Ectodermal cell (in vitro differentiated cells): ENCODE data around the gene MAMDC4.

Experiments used
- H3K27ac ChIP-seq: 2 replicates; pipeline ENCODE4 v1.7.0; 2013; ENCODE audit warnings: mild to moderate bottlenecking, low read depth, low read length; ENCODE audit not compliant: insufficient read depth, poor library complexity, severe bottlenecking
- H3K27me3 ChIP-seq: 2 replicates; pipeline ENCODE4 v1.7.0; 2013; ENCODE audit warnings: mild to moderate bottlenecking, low read length; ENCODE audit not compliant: insufficient read depth, control insufficient read depth, poor library complexity, severe bottlenecking
- H3K36me3 ChIP-seq: one replicate; pipeline ENCODE4 v1.7.0; 2013; ENCODE audit warnings: low read length; ENCODE audit not compliant: control insufficient read depth, insufficient read depth
- H3K4me1 ChIP-seq: one replicate; pipeline ENCODE4 v1.7.0; 2013; ENCODE audit warnings: low read length; ENCODE audit not compliant: control insufficient read depth, insufficient read depth
- H3K4me3 ChIP-seq: 2 replicates; pipeline ENCODE4 v1.7.0; 2013; ENCODE audit warnings: low read depth, low read length, control low read depth; ENCODE audit not compliant: insufficient read depth
- H3K9me3 ChIP-seq: 2 replicates; pipeline ENCODE4 v1.7.0; 2013; ENCODE audit warnings: mild to moderate bottlenecking, low read length, moderate library complexity; ENCODE audit not compliant: control insufficient read depth
- WGBS, 2 experiments: methylation state at CpG; one replicate each; pipeline ENCODE4 v1.1.7; 2013; ENCODE audit warnings: missing lambda C conversion rate in 2 of 2; 5-methylcytosine and 5-hydroxymethylcytosine counted together

MAMDC4 gene

DNA sequence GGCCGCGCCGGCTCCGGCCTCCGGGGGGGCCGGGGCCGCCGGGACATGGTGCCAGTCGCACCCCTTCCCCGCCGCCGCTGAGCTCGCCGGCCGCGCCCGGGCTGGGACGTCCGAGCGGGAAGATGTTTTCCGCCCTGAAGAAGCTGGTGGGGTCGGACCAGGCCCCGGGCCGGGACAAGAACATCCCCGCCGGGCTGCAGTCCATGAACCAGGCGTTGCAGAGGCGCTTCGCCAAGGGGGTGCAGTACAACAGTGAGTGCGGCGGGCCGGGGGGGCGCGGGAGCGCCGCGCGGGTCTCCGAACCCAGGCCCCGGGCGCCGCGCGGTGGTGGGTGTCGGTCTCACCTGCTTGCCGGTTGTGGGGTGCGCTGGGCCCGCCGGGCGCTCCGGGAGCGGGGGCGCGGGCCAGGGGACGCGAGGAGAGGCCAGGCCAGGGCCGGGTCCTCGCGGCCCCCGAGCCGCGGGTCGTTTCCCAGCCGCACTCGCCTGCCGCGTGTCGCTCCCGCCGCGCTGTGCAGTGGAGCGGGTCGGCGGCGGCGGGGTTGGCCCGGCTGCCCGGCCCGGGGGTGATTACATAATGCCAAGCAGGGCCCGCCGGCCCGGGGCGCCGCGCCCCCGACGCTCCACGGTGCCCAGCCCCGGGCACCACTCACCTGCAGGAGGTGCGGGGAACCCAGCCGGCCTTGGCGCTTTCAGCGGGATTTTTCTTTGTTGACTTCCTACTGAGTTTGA lies 43.9 kb upstream of the MAMDC4 start:
- no peaks in the 10 kb centered on the region for H3K27me3 ChIP-seq
- no peak overlapping the region for H3K27ac ChIP-seq
- peaks cover 15% of the 10 kb centered on the region for H3K4me1 ChIP-seq
- 0% methylated on average over 93 of the region's 93 CpGs for WGBS, 2 experiments
- H3K4me3 ChIP-seq: peak overlapping the region; percentile 93
- no peaks in the 10 kb centered on the region for H3K9me3 ChIP-seq
- peaks cover 13% of the 10 kb centered on the region for H3K36me3 ChIP-seq

DNA sequence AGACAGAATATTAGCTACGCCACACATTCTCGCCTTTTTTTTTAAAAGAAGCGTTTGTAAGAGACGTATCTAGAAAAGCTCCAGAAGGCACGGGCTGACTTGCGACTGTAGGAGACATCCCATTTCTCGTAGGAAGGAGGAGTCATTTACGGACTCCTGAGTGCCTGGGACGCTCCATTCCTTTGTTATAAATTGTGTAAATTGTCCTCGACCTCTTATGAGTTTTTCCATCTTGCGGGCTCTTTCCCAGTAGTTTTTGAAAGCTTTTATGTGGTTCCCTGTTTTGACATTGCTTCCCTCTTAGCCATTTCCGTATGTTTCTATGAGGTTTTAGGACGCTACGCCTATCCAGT lies 43.4 kb upstream of the MAMDC4 start:
- Histone ChIP-seq H3K9me3 (no peaks in the 10 kb centered on the region), H3K4me1 (peaks cover 15% of the 10 kb centered on the region), H3K36me3 (peaks cover 13% of the 10 kb centered on the region), H3K27me3 (no peaks in the 10 kb centered on the region), H3K27ac (no peak overlapping the region), H3K4me3 (peak overlapping the region; percentile 93)
- 6 to 7% methylated on average over 14 of the region's 14 CpGs for WGBS, 2 experiments

DNA sequence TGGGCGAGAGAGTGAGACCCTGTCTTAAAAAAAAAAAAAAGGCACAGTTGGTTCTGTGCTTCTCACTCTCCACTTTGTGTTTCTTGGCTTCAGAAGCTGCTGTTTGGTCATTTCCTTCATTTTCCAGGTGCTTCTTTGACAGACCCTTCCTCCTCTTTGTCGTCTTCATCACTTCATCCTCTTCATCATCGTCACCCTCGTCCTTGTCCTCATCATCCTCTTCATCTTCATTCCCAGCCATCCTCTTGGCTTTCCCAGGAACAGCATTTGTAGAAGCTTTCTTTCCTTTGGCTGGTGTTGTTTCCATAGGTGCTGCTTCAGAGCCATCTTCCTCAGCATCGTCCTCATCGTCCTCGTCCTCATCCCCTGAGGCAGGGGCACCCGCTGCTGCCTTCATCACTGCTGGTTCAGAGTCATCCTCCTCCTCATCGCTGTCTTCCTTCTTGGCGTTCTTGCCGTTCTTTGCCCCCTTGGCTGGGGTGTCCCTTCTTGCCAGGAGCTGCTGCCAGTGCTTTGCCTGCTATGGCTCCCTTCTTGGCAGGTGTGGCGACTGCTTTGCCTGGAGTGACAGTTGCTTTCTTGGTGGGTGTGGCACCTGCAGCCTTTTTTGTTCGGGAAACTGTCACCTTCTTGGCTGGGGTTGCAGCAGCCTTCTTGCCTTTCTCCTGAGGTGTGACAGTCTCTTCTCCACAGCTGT lies 37.3 kb upstream of the MAMDC4 start:
- whole genome bisulfite sequencing, 2 experiments: 95% methylated on average over 13 of the region's 13 CpGs
- H3K4me3 ChIP-seq: no peak overlapping the region
- peaks cover 5% of the 10 kb centered on the region for H3K4me1 ChIP-seq
- H3K36me3 ChIP-seq: peaks cover 13% of the 10 kb centered on the region
- no peaks in the 10 kb centered on the region for H3K27me3 ChIP-seq
- H3K9me3 ChIP-seq: no peaks in the 10 kb centered on the region
- H3K27ac ChIP-seq: no peak overlapping the region

DNA sequence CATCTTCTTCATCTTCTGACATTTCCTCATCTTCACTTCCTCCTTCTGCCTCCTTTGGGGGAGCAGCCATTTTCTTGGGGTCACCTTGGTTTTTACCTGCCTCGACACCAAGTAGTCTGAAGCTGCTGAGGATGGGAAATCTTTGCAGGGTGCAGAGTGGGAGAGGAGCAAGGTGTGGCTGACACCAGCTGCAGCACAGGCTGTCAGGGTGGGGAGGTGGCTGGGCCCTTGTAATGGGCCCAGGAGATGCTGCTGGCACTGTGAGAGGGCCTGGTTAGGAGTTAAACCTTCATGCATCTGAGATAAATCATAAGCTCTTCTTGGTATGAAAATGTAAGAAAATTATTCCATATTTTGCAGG lies 36.7 kb upstream of the MAMDC4 start:
- Histone ChIP-seq H3K36me3 (peaks cover 13% of the 10 kb centered on the region), H3K4me3 (no peak overlapping the region), H3K27me3 (peaks cover 1% of the 10 kb centered on the region), H3K27ac (no peak overlapping the region), H3K9me3 (no peaks in the 10 kb centered on the region), H3K4me1 (peaks cover under 1% of the 10 kb centered on the region)
- 0% methylated on average over 1 of the region's 1 CpG for WGBS, 2 experiments

DNA sequence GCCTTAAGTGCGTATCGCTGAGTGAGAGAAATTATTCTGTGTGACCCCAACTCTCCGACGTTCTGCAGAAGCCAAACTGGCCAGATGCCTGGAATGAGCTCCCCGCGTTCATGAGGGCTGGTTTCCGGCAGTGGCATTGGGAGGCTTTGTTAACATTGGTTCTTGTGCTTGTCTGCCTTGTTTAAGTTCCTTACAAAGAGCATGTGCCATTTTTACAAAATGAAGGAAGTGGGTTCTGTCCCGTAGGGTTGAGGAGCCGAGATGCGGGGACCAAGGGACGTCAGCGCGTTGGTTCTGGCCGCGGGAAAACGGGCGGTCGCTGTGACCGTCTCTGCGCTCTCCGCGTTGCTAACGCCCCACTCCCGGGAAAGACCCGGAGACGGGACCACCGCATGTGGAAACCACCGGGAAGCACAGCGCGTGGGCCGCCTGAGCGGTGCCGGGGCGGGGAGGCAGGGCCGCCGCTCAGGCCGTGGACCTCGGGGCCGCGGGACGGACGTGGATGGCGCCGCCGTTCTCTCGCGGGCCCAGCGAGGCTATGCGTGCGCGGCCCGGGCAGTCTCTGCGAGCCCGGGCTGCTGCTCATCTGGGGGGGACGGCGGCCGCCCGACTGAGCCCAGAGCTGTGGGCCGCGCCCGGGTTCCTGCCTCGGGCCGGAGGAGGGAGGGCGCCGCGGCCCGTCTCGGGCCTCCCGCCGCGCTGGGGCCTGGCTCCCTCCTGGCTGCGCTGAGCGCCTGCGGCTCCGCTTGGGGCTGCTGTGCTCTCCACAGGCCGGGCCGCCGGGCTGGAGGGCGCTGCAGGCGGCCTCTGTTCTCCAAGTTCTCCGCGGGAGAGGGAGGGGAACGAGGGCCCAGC lies 30.9 kb upstream of the MAMDC4 start:
- 9 to 10% methylated on average over 83 of the region's 83 CpGs for WGBS, 2 experiments

DNA sequence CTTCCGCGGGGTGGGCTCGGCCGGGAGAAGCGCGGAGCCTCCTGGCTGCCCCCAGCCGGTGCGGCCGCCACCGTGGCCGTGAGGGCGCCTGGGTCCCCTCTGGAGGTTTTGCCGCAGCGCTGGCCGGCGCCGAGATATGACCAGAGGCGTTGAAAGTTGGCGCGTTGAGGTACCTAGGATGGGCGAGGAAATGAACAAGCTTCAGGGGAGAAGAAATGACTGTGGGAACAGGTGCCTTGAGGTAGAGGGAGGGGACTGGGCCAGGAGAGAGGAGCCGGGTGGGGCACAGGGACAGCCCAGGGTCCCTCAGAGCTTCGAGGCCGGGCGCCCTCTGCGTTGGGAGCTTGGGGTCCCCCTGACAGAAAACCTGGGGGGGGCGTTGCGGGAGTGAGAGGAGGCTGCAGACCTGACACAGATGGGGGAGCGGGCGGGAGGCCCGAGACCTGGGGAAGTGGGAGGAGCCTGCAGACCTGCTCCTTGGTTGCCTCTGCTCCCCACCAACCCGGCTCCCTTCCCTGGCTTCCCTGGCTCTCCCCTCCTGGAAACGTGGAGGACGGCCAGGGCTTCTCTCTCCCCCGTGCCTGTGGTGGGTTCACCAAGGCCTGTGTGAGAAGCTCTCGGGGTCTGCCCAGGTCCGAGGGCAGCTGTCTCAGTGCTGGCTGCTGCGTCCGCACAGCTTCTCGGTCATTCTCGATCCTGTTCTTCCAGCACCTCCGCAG lies 30.2 kb upstream of the MAMDC4 start:
- H3K4me1 ChIP-seq: peaks cover 8% of the 10 kb centered on the region
- H3K27ac ChIP-seq: no peak overlapping the region
- H3K36me3 ChIP-seq: peaks cover 10% of the 10 kb centered on the region
- 61 to 63% methylated on average over 42 of the region's 42 CpGs for WGBS, 2 experiments
- H3K27me3 ChIP-seq: peaks cover 11% of the 10 kb centered on the region
- peak overlapping the region; percentile 35 for H3K4me3 ChIP-seq
- no peaks in the 10 kb centered on the region for H3K9me3 ChIP-seq

More for the DNA sequence above, 30.9 kb upstream of the MAMDC4 start:
- peaks cover 10% of the 10 kb centered on the region for H3K36me3 ChIP-seq
- no peak overlapping the region for H3K27ac ChIP-seq
- peaks cover 11% of the 10 kb centered on the region for H3K27me3 ChIP-seq
- H3K4me1 ChIP-seq: peaks cover 8% of the 10 kb centered on the region
- H3K4me3 ChIP-seq: peak overlapping the region; percentile 35
- no peaks in the 10 kb centered on the region for H3K9me3 ChIP-seq

DNA sequence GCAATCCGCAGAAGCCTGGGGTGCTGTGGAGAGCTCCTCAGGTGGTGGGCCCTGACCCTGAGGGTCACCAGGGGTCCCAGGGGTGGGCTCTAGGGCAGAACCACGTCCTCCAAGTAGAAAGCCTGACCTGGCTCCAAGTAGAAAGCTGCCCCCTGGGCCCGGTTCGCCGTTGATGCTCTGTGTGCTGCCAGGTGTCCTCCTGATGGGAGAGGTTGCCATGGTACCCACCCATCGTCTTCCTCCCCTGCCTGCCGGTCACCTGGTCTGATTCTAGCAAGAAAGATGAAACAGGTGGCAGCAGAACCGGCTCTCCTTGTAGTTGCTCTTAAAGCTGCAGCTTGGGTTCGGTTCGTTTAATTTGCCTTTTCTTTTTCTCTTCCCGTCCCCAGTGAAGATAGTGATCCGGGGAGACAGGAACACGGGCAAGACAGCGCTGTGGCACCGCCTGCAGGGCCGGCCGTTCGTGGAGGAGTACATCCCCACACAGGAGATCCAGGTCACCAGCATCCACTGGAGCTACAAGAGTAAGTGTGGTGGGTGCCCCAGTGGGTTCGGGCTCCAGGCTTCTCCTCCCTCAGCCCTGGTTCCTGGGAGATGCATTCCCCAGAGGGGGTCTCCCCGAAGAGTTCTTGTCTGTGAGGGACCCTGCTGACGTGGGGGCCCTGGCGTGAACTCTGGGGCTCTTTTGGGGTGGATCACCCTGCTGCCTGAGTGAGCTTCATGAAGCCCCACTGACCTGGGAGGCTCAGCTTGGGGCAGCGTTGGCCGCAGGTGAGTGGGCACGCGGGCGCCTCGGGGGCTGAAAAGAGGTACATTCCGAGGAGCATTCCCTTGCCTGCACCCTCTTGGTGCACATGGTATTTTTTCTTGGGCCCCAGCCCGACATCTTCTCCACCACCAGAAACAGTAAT lies 28.8 kb upstream of the MAMDC4 start:
- WGBS, 2 experiments: 90 to 91% methylated on average over 30 of the region's 30 CpGs
- Histone ChIP-seq H3K4me1 (peaks cover 8% of the 10 kb centered on the region), H3K4me3 (no peak overlapping the region), H3K27me3 (peaks cover 11% of the 10 kb centered on the region), H3K27ac (no peak overlapping the region), H3K9me3 (no peaks in the 10 kb centered on the region), H3K36me3 (peaks cover 10% of the 10 kb centered on the region)

DNA sequence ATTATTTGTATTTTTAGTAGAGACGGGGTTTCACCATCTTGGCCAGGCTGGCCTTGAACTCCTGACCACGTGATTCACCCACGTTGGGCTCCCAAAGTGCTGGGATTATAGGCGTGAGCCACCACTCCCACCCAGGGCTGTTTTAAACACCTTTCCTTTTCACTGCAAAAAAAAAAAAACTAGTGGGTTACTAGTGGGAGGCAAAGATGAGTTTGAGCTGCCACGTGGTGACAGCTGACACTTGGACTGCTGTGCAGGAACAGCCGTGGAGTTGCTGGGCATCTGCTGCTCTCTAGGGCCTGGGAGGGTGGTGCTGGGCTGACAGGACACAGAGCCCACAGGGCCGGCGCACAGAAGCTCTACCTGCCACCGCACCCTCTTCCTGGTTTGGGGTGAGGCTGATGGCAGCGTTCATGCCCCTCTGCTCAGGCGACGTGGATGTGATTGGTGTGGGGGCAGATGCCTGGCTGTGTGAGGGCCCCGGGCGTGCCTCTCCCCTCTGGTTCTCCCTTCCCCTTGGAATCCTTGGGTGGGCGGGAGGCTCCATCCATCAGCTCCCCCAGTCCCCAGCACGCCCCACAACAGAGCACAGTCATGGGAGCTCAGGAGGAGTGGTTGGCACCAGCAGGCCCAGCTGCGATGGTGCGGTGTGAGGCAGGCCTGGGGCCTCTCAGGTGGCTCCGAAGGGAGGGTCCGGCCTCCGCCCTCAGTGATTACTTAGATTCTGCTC lies 27.5 kb upstream of the MAMDC4 start:
- peaks cover 20% of the 10 kb centered on the region for H3K36me3 ChIP-seq
- H3K27me3 ChIP-seq: peaks cover 11% of the 10 kb centered on the region
- no peaks in the 10 kb centered on the region for H3K9me3 ChIP-seq
- H3K27ac ChIP-seq: no peak overlapping the region
- peaks cover 8% of the 10 kb centered on the region for H3K4me1 ChIP-seq
- 95 to 96% methylated on average over 21 of the region's 21 CpGs for WGBS, 2 experiments
- no peak overlapping the region for H3K4me3 ChIP-seq
